Measurements from ENCODE around the gene MFAP4.
A peak's percentile ranks its signal among the peaks of the same experiment; 100 is the strongest.

Gene MFAP4

GRCh38 chr17:19383681-19384470, 3.1 kb downstream of the MFAP4 start:
- no peak for DNase-seq

- no peak for DNase-seq
Observed at GRCh38 chr17:19382531-19383444, 4.2 kb downstream of the MFAP4 start.

- DNase-seq = no peak
Observed at GRCh38 chr17:19381741-19382444, 5.1 kb downstream of the MFAP4 start.

- no peak for DNase-seq
Observed at GRCh38 chr17:19381361-19381740, 5.6 kb downstream of the MFAP4 start.

GRCh38 chr17:19380481-19381301, 6.3 kb downstream of the MFAP4 start:
- no peak for DNase-seq

GRCh38 chr17:19379361-19380065, 7.5 kb downstream of the MFAP4 start:
- no peak for DNase-seq

GRCh38 chr17:19378416-19379360, 8.3 kb downstream of the MFAP4 start, which contains the start of gene MAPK7:
MAPK7 (plus strand) TSS chr17:19378498; CDS start chr17:19378901, 403 bp downstream.
- DNase-seq = no peak

GRCh38 chr17:19377602-19378415, 9.2 kb downstream of the MFAP4 start:
- DNase-seq = peak; percentile 95

- DNase-seq = no peak
Observed at GRCh38 chr17:19376811-19377210, 10.2 kb downstream of the MFAP4 start.

- DNase-seq = no peak
Observed at GRCh38 chr17:19375732-19376131, 11.3 kb downstream of the MFAP4 start.

- DNase-seq = no peak
Observed at GRCh38 chr17:19374136-19374535, 12.9 kb downstream of the MFAP4 start.

- no peak for DNase-seq
Observed at GRCh38 chr17:19372866-19373504, 14.0 kb downstream of the MFAP4 start.

- no peak for DNase-seq
Observed at GRCh38 chr17:19372439-19372838, 14.6 kb downstream of the MFAP4 start.

- DNase-seq = no peak
Observed at GRCh38 chr17:19372011-19372370, 15.0 kb downstream of the MFAP4 start.

- no peak for DNase-seq
Observed at GRCh38 chr17:19371259-19372010, 15.6 kb downstream of the MFAP4 start.

GRCh38 chr17:19370493-19370960, 16.5 kb downstream of the MFAP4 start:
- DNase-seq = no peak

GRCh38 chr17:19369846-19370492, 17.0 kb downstream of the MFAP4 start:
- DNase-seq = no peak
